Peyer's patch (tissue), 4 donors: Measurements from ENCODE around the gene ANAPC13. TPM values are rescaled to one million over a fixed set of nuclear protein-coding genes. Genes with fewer than 3 reads are reported as not detected.

Experiments
- DNase-seq, 3 donors: peaks; one replicate each; pipeline ENCODE4 v3.0.0-alpha.2; 2017 to 2019
- H3K27ac ChIP-seq, 4 donors: fragments of 200-600 bp; sonication (generic); one replicate each; pipeline ENCODE4 v1.5.1; 2016 to 2019
- H3K27me3 ChIP-seq, 2 donors: fragments of 200-600 bp; sonication (generic); one replicate each; pipeline ENCODE4 v1.5.1; 2019
- H3K36me3 ChIP-seq, 3 donors: fragments of 200-600 bp; sonication (generic); one replicate each; pipeline ENCODE4 v1.5.1; 2016 to 2019
- H3K4me1 ChIP-seq, 4 donors: fragments of 200-600 bp; sonication (generic); one replicate each; pipeline ENCODE4 v1.5.1; 2016 to 2019
- H3K4me3 ChIP-seq, 4 donors: fragments of 200-600 bp; sonication (generic); 1 replicate in 3 of 4; 2 replicates in 1 of 4; pipeline ENCODE4 v1.5.1; 2016 to 2019; ENCODE audit warnings: mild to moderate bottlenecking in 1 of 4
- H3K9me3 ChIP-seq, 4 donors: fragments of 200-600 bp; sonication (generic); one replicate each; pipeline ENCODE4 v1.5.1; 2016 to 2019; ENCODE audit warnings: mild to moderate bottlenecking in 1 of 4
- POLR2A ChIP-seq, 2 donors: fragments of 450-650 bp; IDR thresholded peaks; one replicate each; pipeline ENCODE4 v1.5.1; 2017; ENCODE audit warnings: antibody characterized with exemption in 2 of 2, mild to moderate bottlenecking in 2 of 2, moderate library complexity in 2 of 2
- total RNA-seq, 4 donors: library from RNA; depleted of rRNA; stranded (reverse); fragments of >200 nt; gene quantifications; one replicate each; pipeline ENCODE4 v1.1.0, GENCODE V29; 2016
- TF ChIP-seq, protein P1 (sequence below), 6 experiments: fragments of 450-650 bp in 4 of 6; fragments of 200-600 bp in 2 of 6; sonication (generic) in 1 of 6; IDR thresholded peaks; one replicate each; pipeline ENCODE4 v1.5.1; 2017 to 2019; ENCODE audit warnings: antibody characterized with exemption in 6 of 6, mild to moderate bottlenecking in 3 of 6, moderate library complexity in 1 of 6

ANAPC13 gene
- total RNA-seq, 4 donors from 2014 or later, result 24.5 to 50.3 (median 39.9) TPM

DNA sequence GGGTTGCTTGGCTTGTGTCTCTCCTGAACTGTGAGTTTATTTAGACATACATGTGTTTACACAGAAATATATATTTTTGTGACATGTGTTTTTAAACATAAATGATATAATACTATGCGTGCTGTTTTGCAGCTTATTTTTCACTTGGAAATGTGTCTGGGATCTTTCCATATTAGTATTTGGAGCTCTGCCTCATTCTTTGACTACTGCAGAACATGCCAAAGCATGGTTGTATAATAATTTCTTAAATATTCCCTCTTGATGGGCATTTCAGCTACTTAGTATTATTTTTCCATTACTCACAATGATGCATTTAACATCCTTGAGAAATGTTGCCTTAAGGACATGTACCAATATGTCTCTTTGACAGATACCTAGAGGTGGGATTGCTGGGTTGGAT, 19.5 kb downstream of the ANAPC13 start:
- no peak overlapping the region for H3K27ac ChIP-seq
- no peak overlapping the region for H3K4me3 ChIP-seq
- DNase-seq, result no peak
- peaks cover 0 to 9% (median 0%) of the 10 kb centered on the region in 4 donors for H3K4me1 ChIP-seq
- H3K27me3 ChIP-seq, result no peaks in the 10 kb centered on the region
- no peaks in the 10 kb centered on the region for H3K36me3 ChIP-seq
- no peaks in the 10 kb centered on the region for H3K9me3 ChIP-seq
- TF ChIP-seq POLR2A (IDR thresholded peaks at IDR 0.05), result no peak
- TF ChIP-seq, protein P1, sequence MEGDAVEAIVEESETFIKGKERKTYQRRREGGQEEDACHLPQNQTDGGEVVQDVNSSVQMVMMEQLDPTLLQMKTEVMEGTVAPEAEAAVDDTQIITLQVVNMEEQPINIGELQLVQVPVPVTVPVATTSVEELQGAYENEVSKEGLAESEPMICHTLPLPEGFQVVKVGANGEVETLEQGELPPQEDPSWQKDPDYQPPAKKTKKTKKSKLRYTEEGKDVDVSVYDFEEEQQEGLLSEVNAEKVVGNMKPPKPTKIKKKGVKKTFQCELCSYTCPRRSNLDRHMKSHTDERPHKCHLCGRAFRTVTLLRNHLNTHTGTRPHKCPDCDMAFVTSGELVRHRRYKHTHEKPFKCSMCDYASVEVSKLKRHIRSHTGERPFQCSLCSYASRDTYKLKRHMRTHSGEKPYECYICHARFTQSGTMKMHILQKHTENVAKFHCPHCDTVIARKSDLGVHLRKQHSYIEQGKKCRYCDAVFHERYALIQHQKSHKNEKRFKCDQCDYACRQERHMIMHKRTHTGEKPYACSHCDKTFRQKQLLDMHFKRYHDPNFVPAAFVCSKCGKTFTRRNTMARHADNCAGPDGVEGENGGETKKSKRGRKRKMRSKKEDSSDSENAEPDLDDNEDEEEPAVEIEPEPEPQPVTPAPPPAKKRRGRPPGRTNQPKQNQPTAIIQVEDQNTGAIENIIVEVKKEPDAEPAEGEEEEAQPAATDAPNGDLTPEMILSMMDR (IDR thresholded peaks at IDR 0.05), result no peak

DNA sequence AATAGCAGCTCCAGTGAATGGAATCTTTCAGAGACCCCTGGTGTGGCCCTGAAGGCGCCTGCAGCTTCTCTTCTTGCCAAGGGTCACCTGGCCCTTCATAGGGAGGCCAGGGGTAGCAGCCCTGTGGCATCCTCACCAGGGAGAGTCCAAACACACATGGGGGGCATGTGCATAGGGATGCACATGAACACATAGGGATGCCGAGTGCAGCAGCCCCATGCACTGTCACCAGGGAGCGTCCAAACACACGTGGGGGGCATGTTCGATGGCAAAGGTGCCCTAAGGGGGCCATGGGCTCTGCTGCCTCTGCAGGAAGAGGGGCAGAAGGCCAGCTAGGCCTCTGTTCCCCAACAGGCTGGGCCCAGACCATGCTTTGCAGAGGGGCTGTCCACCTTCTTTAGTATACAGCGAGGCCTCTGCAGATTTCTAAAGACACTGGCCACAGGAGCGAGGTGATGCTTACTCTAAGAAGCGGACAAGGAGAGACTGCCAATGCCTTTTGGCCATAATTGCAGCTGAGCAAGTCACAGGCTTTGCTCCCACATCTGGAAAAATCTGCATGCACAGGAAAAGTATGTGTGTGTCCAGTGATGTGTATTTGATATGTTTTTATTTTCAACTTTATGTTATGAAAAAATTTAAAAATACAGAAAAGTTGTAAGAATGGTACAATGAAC, 21.0 kb downstream of the ANAPC13 start:
- Histone ChIP-seq H3K4me3 (no peak overlapping the region), H3K27ac (peak overlapping the region in 2 of 4 donors; percentile 47 to 82), H3K27me3 (no peaks in the 10 kb centered on the region), H3K36me3 (no peaks in the 10 kb centered on the region), H3K4me1 (peaks cover 0 to 9% (median 0%) of the 10 kb centered on the region in 4 donors), H3K9me3 (no peaks in the 10 kb centered on the region)
- TF ChIP-seq, protein P1 (IDR thresholded peaks at IDR 0.05), result no peak
- TF ChIP-seq POLR2A (IDR thresholded peaks at IDR 0.05), result no peak
- DNase-seq, result no peak

DNA sequence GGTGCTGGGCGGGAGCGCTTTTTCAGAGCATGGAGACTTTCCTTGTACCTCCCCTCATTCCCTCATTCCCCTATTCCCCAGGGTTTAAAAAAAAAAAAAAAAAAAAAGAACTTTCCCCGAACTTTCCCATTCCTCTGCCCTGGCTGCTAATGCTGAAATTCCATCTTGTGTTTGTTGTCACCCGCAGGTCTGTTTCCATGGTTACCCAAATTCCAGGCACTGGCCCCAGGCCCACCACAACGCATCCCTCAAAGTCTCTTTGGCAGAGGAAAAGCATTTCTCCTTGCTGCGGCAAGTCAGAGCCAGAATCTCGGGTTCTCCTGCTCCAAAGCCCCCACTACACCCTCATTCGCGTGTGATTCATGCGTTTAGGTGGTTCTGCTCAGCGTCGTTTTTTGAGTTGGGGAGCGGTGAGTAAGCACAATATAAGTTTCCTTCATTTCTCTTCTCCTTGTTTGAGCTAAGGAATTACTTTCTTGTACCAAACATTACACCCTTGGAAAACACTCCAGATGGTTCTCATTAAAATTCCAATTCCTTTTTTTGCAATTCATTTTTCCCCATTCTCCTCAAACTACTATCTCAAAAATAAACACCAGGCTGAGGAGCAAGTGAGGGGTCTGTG, 21.6 kb downstream of the ANAPC13 start:
- no peaks in the 10 kb centered on the region for H3K36me3 ChIP-seq
- H3K4me1 ChIP-seq, result peaks cover 0 to 9% (median 0%) of the 10 kb centered on the region in 4 donors
- H3K4me3 ChIP-seq, result no peak overlapping the region
- TF ChIP-seq, protein P1 (IDR thresholded peaks at IDR 0.05), result no peak
- DNase-seq, result peak in 1 of 3 donors; percentile 76
- H3K27me3 ChIP-seq, result no peaks in the 10 kb centered on the region
- H3K27ac ChIP-seq, result peak overlapping the region in 3 of 4 donors; percentile 14 to 82 (median 47)
- H3K9me3 ChIP-seq, result no peaks in the 10 kb centered on the region

DNA sequence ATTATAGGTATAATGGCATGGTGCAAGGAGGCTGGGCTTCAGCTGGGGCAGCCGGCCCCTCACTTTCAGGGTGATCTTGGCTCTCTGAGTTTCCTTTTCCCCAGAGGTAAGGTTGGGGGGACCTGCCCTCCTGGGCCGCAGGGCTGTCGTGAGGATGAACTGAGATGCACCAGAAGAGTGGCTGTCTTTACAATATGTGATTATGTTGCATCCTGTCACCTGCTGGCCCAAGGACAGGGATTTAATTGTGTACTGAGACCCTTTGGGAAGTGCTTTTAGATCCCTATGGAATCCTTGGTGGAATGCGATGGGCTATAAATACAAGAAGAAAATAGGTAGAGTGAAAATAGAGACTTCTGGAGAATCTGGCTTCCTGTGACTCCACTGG, 22.1 kb downstream of the ANAPC13 start:
- Histone ChIP-seq H3K27ac (peak overlapping the region; percentile 14 to 82 (median 48)), H3K4me3 (no peak overlapping the region), H3K27me3 (no peaks in the 10 kb centered on the region), H3K4me1 (peaks cover 0 to 9% (median 0%) of the 10 kb centered on the region in 4 donors), H3K9me3 (no peaks in the 10 kb centered on the region), H3K36me3 (no peaks in the 10 kb centered on the region)
- TF ChIP-seq, protein P1 (IDR thresholded peaks at IDR 0.05), result no peak
- TF ChIP-seq POLR2A (IDR thresholded peaks at IDR 0.05), result no peak
- no peak for DNase-seq

DNA sequence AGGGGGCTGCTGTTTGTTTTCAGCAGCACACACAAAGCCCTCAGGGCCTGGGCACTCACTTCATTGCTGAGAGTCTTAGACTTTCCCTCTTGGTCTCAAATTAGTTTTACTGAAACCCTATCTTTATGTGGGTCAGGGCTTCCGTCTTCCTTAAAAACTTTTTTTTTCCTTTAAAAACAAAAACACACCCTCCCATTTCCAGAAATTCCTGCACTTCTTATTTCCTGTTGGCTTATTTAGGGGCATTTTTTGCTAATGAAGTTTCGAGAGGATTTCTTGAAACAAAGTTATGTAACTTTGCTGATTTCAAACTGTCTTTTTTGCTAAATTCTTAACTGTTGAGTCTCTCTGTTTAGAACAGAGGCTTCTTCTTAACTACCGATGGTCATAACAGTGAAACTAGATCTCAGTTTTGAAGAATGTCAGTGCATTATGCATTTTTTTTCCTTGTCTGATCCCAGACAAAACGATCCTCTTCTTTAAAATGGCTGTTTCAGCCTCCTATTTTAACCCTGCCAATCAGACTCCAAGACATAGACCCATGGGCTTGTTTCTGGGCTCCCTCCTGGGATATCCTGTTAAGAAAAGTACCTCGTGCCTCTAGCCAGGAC, 23.3 kb downstream of the ANAPC13 start:
- no peaks in the 10 kb centered on the region for H3K27me3 ChIP-seq
- no peak for DNase-seq
- peak overlapping the region; percentile 14 to 82 (median 31) for H3K27ac ChIP-seq
- H3K36me3 ChIP-seq, result no peaks in the 10 kb centered on the region
- TF ChIP-seq, protein P1 (IDR thresholded peaks at IDR 0.05), result no peak
- no peak for TF ChIP-seq POLR2A (IDR thresholded peaks at IDR 0.05)
- H3K4me3 ChIP-seq, result no peak overlapping the region
- H3K9me3 ChIP-seq, result no peaks in the 10 kb centered on the region
- peaks cover 0 to 9% (median 0%) of the 10 kb centered on the region in 4 donors for H3K4me1 ChIP-seq
